H1 (cell line): ENCODE results near the gene CENATAC. TPM values are rescaled to one million over a fixed set of nuclear protein-coding genes. Genes with fewer than 3 reads are reported as not detected.

Source experiments
- CTCF ChIA-PET: fragments of 300-600 bp; sonication (Branson Sonifier 250); formaldehyde crosslinking; loops from one replicate; lab custom pipeline; 2021; ENCODE audit not compliant: partially characterized antibody; lab: Charles Lee
- POLR2A ChIA-PET: fragments of 300-600 bp; sonication (Branson Sonifier 250); formaldehyde crosslinking; loops from one replicate; lab custom pipeline; 2021; ENCODE audit warnings: inconsistent platforms; ENCODE audit not compliant: partially characterized antibody; lab: Charles Lee
- DNase-seq, 2 experiments: peaks; one replicate each; pipeline versions ENCODE4 v3.0.0 to v3.0.0-alpha.2; 2010 to 2022; ENCODE audit warnings: low spot score in 2 of 2, low read depth in 1 of 2, mixed read lengths in 1 of 2
- FAIRE-seq: peaks from 2 replicates; lab custom pipeline; 2011; peaks lifted over from hg19 to GRCh38; lab: Jason Lieb, UNC
- H2AFZ ChIP-seq: 2 replicates; pipeline ENCODE4 v1.8.1; 2012; ENCODE audit warnings: low read length, inconsistent platforms
- H2AK5ac ChIP-seq: 2 replicates; pipeline ENCODE4 v1.6.1; 2013; ENCODE audit warnings: low read depth, low read length
- H2BK120ac ChIP-seq: replicated peaks from 2 replicates; pipeline ENCODE3; 2013; ENCODE audit warnings: low read depth, low read length, inconsistent platforms
- H2BK12ac ChIP-seq: 2 replicates; pipeline ENCODE4 v1.6.1; 2013; ENCODE audit warnings: low read depth, low read length
- H2BK15ac ChIP-seq: 2 replicates; pipeline ENCODE4 v1.6.1; 2013; ENCODE audit warnings: low read length
- H2BK20ac ChIP-seq: 2 replicates; pipeline ENCODE4 v1.6.1; 2013; ENCODE audit warnings: low read length
- H2BK5ac ChIP-seq: 2 replicates; pipeline ENCODE4 v1.6.1; 2013; ENCODE audit warnings: low read depth, low read length
- H3K14ac ChIP-seq: 2 replicates; pipeline ENCODE4 v1.6.1; 2013; ENCODE audit warnings: inconsistent platforms; ENCODE audit not compliant: insufficient read length
- H3K18ac ChIP-seq: 2 replicates; pipeline ENCODE4 v1.6.1; 2013; ENCODE audit warnings: low read length; ENCODE audit errors: extremely low read depth
- H3K23ac ChIP-seq: 2 replicates; pipeline ENCODE4 v1.6.1; 2013; ENCODE audit warnings: inconsistent platforms; ENCODE audit not compliant: insufficient read length
- H3K23me2 ChIP-seq: 2 replicates; pipeline ENCODE4 v1.6.1; 2013; ENCODE audit warnings: low read depth, low read length
- H3K27ac ChIP-seq: 2 replicates; pipeline ENCODE4 v1.6.1; 2011; ENCODE audit warnings: low read depth, low read length, inconsistent platforms
- H3K27me3 ChIP-seq, 4 experiments: replicated peaks in 1 of 4; 1 replicate in 1 of 4; 2 replicates in 3 of 4; pipeline versions ENCODE4 v1.6.1 to v1.8.1; 2011 to 2013; ENCODE audit warnings: low read length in 3 of 4, mild to moderate bottlenecking in 3 of 4, inconsistent platforms in 2 of 4, mixed read lengths in 2 of 4, moderate library complexity in 1 of 4; ENCODE audit not compliant: control insufficient read depth in 3 of 4, insufficient read depth in 3 of 4; ENCODE audit errors: extremely low read depth in 1 of 4
- H3K36me3 ChIP-seq, 4 experiments: 2 replicates each; pipeline versions ENCODE4 v1.6.1 to v1.8.1; 2011 to 2013; ENCODE audit warnings: mild to moderate bottlenecking in 4 of 4, low read length in 3 of 4, moderate library complexity in 2 of 4, control low read depth in 1 of 4, inconsistent platforms in 1 of 4; ENCODE audit not compliant: insufficient read depth in 4 of 4, control insufficient read depth in 2 of 4
- H3K4ac ChIP-seq: replicated peaks from 2 replicates; pipeline ENCODE3; 2013; ENCODE audit warnings: low read length, low read depth, mixed read lengths, inconsistent platforms; ENCODE audit not compliant: insufficient read length
- H3K4me1 ChIP-seq, 4 experiments: replicated peaks in 1 of 4; 1 replicate in 1 of 4; 2 replicates in 3 of 4; pipeline versions ENCODE4 v1.6.1 to v1.8.1; 2011 to 2013; ENCODE audit warnings: low read length in 3 of 4, inconsistent platforms in 2 of 4, mixed read lengths in 1 of 4; ENCODE audit not compliant: insufficient read depth in 4 of 4, control insufficient read depth in 3 of 4
- H3K4me2 ChIP-seq, 2 experiments: 2 replicates each; pipeline versions ENCODE4 v1.6.1 to v1.8.1; 2011 to 2013; ENCODE audit warnings: low read depth in 2 of 2, low read length in 2 of 2, control low read depth in 1 of 2, inconsistent platforms in 1 of 2, mild to moderate bottlenecking in 1 of 2; ENCODE audit not compliant: insufficient read depth in 1 of 2
- H3K4me3 ChIP-seq, 4 experiments: fragments of 200-600, 300-600 bp in 1 of 4; sonication (generic), shearing (Covaris generic), sonication (Bioruptor Twin) in 1 of 4; 2 replicates each; pipeline versions ENCODE4 v1.5.1 to v1.8.1; 2011 to 2016; ENCODE audit warnings: low read length in 4 of 4, low read depth in 3 of 4, control low read depth in 2 of 4, inconsistent platforms in 2 of 4, mild to moderate bottlenecking in 2 of 4, mixed read lengths in 1 of 4, moderate library complexity in 1 of 4; ENCODE audit not compliant: insufficient read depth in 2 of 4; ENCODE audit errors: extremely low read depth in 1 of 4
- H3K56ac ChIP-seq: replicated peaks from 2 replicates; pipeline ENCODE3; 2013; ENCODE audit warnings: low read depth, mild to moderate bottlenecking, mixed read lengths, low read length, inconsistent platforms; ENCODE audit not compliant: insufficient read length
- H3K79me1 ChIP-seq: 2 replicates; pipeline ENCODE4 v1.6.1; 2013; ENCODE audit warnings: low read depth, low read length, control low read depth
- H3K79me2 ChIP-seq, 2 experiments: 2 replicates each; pipeline versions ENCODE4 v1.6.1 to v1.8.1; 2012 to 2013; ENCODE audit warnings: low read length in 2 of 2, mild to moderate bottlenecking in 2 of 2, inconsistent platforms in 1 of 2; ENCODE audit not compliant: insufficient read depth in 2 of 2, control insufficient read depth in 1 of 2
- H3K9ac ChIP-seq, 4 experiments: replicated peaks in 1 of 4; 1 replicate in 1 of 4; 2 replicates in 3 of 4; pipeline versions ENCODE4 v1.6.1 to v1.8.1; 2011 to 2013; ENCODE audit warnings: low read depth in 3 of 4, low read length in 3 of 4, control low read depth in 2 of 4, mild to moderate bottlenecking in 2 of 4, moderate library complexity in 2 of 4, inconsistent platforms in 1 of 4; ENCODE audit errors: extremely low read depth in 1 of 4
- H3K9me3 ChIP-seq, 2 experiments: 2 replicates each; pipeline versions ENCODE4 v1.6.1 to v1.8.1; 2012 to 2013; ENCODE audit warnings: mild to moderate bottlenecking in 2 of 2, moderate library complexity in 2 of 2, control low read depth in 1 of 2, inconsistent platforms in 1 of 2, low read depth in 1 of 2, low read length in 1 of 2, mixed read lengths in 1 of 2; ENCODE audit not compliant: insufficient read depth in 2 of 2
- H4K20me1 ChIP-seq, 2 experiments: replicated peaks in 1 of 2; 2 replicates each; pipeline versions ENCODE3 to v1.8.1; 2011 to 2013; ENCODE audit warnings: inconsistent platforms in 2 of 2, low read length in 2 of 2, mild to moderate bottlenecking in 1 of 2; ENCODE audit not compliant: insufficient read depth in 2 of 2, control insufficient read depth in 1 of 2
- H4K5ac ChIP-seq: 2 replicates; pipeline ENCODE4 v1.6.1; 2013; ENCODE audit warnings: low read length, low read depth, mixed read lengths, inconsistent platforms; ENCODE audit not compliant: insufficient read length
- H4K8ac ChIP-seq: 2 replicates; pipeline ENCODE4 v1.8.0; 2013; ENCODE audit warnings: mild to moderate bottlenecking, moderate library complexity, low read length, inconsistent platforms; ENCODE audit not compliant: insufficient read depth; ENCODE audit errors: extremely low read depth
- H4K91ac ChIP-seq: replicated peaks from 2 replicates; pipeline ENCODE3; 2013; ENCODE audit warnings: low read length, mixed read lengths, inconsistent platforms; ENCODE audit not compliant: insufficient read length
- BCL11A ChIP-seq, 2 experiments: IDR thresholded peaks; one replicate each; pipeline ENCODE4 v1.6.1; 2011; ENCODE audit warnings: low read depth in 2 of 2, low read length in 2 of 2, mild to moderate bottlenecking in 2 of 2
- CREB1 ChIP-seq: IDR thresholded peaks from 2 replicates; pipeline ENCODE4 v1.6.1; 2012; ENCODE audit warnings: inconsistent platforms
- CTBP2 ChIP-seq: IDR thresholded peaks from 2 replicates; pipeline ENCODE4 v1.7.0; 2011; ENCODE audit warnings: borderline replicate concordance, mild to moderate bottlenecking, moderate library complexity, mixed read lengths, low read length; ENCODE audit not compliant: insufficient read depth, insufficient read length
- HDAC6 ChIP-seq: IDR thresholded peaks from one replicate; pipeline ENCODE4 v1.7.1; 2012; ENCODE audit warnings: low read depth, mild to moderate bottlenecking, inconsistent platforms, low read length, moderate library complexity
- PHF8 ChIP-seq: fragments of 200-600 bp; sonication (generic); conservative IDR thresholded peaks from 2 replicates; pipeline ENCODE4 v1.7.1; 2012; ENCODE audit warnings: low read depth, mild to moderate bottlenecking, inconsistent platforms, low read length, moderate library complexity
- SAP30 ChIP-seq: fragments of 300-600 bp; sonication (generic); IDR thresholded peaks from 2 replicates; pipeline ENCODE4 v1.7.1; 2012; ENCODE audit warnings: low read length, moderate library complexity, mild to moderate bottlenecking, inconsistent platforms; ENCODE audit not compliant: insufficient read depth, insufficient replicate concordance
- SIRT6 ChIP-seq: IDR thresholded peaks from one replicate; pipeline ENCODE4 v1.7.1; 2012; ENCODE audit warnings: low read length, inconsistent platforms
- SIX5 ChIP-seq: IDR thresholded peaks from 2 replicates; pipeline ENCODE4 v1.6.1; 2011; ENCODE audit warnings: mild to moderate bottlenecking, low read depth, low read length
- SP4 ChIP-seq: IDR thresholded peaks from 2 replicates; pipeline ENCODE4 v1.6.1; 2012; ENCODE audit warnings: low read length, inconsistent platforms
- TAF1 ChIP-seq: IDR thresholded peaks from 2 replicates; pipeline ENCODE4 v1.6.1; 2011; ENCODE audit warnings: mild to moderate bottlenecking, low read depth, low read length
- WGBS, 2 experiments: shearing (Covaris generic) in 1 of 2; methylation state at CpG; one replicate each; pipeline versions ENCODE4 v1.1.6 to v1.1.7; 2013 to 2015; ENCODE audit warnings: low lambda C conversion rate in 2 of 2, mixed read lengths in 2 of 2, inconsistent platforms in 1 of 2, low coverage in 1 of 2, missing lambda C conversion rate in 1 of 2; ENCODE audit not compliant: insufficient replicate concordance in 2 of 2, insufficient coverage in 1 of 2, insufficient read length in 1 of 2; ENCODE audit errors: extremely low coverage in 1 of 2, missing lambda C conversion rate in 1 of 2; 5-methylcytosine and 5-hydroxymethylcytosine counted together
- polyA plus RNA-seq, 7 experiments: library from polyadenylated mRNA; depleted of rRNA in 3 of 7; stranded (reverse) in 5 of 7; unstranded in 2 of 7; fragments of >200 nt in 5 of 7; fragments of 200-250 nt in 2 of 7; gene quantifications; 1 replicate in 5 of 7; 2 replicates in 1 of 7; 4 replicates in 1 of 7; pipeline versions ENCODE4 v1.2.1 to v1.2.3, GENCODE V29; 2011 to 2013; ENCODE audit warnings: missing spikeins in 2 of 7, mixed read lengths in 2 of 7
- total RNA-seq: library from RNA; stranded (reverse); fragmentation: NEBNext Ultra II Directional; extraction: Animal tissue kit (Norgen Biotek cat#: 25700); gene quantifications from 2 replicates; pipeline ENCODE4 v1.2.1, GENCODE V29; 2021
- TF ChIP-seq, protein P1 (sequence below): IDR thresholded peaks from 2 replicates; pipeline ENCODE4 v1.6.1; 2012; ENCODE audit warnings: inconsistent platforms
- TF ChIP-seq, protein P2 (sequence below): IDR thresholded peaks from 2 replicates; pipeline ENCODE4 v1.6.1; 2012; ENCODE audit warnings: inconsistent platforms

Gene CENATAC
- total and polyA plus RNA-seq, 2 of the 8 experiments (the other 6 are each of a cell fraction or from before 2014, with no cell fraction given), result 22.7 to 36.4 TPM

DNA sequence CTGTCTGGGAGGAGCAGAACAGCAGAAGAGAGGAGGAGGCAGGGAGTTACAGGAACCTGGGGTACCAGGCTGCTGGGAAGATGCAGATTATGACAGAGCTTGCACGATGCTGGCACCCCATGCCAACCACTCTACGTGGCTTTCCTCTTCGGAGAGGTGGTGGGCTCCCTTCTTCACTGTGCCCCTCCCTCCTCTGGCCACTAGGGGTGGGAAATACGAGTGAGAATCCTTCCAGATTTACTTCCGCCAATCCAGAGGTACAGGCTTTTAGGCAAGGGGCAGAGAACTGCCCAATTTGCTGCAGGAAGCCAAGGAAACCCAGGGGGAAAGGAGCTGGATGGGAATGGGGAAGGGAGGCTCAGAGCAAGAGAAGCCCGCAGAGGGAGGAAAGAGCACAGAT is 46.8 kb downstream of the CENATAC start:
- Histone ChIP-seq H3K27ac (no peak overlapping the region), H3K4me3 (no peak overlapping the region), H3K23me2 (no peaks in the 10 kb centered on the region), H4K20me1 (peaks cover 0 to 13% of the 10 kb centered on the region in 2 experiments), H3K9ac (no peak overlapping the region; a peak in 1 of 7 replicates), H4K8ac (no peak overlapping the region), H2BK15ac (no peak overlapping the region), H3K4ac (no peak overlapping the region), H2BK20ac (no peak overlapping the region), H4K5ac (no peak overlapping the region), H3K56ac (no peak overlapping the region), H2AK5ac (no peak overlapping the region), H2BK5ac (no peak overlapping the region), H2BK12ac (no peak overlapping the region), H3K14ac (no peak overlapping the region), H3K18ac (no peak overlapping the region), H3K4me1 (peaks cover 0 to 3% (median 1%) of the 10 kb centered on the region in 4 experiments; a peak in 3 of 7 replicates), H3K79me2 (no peaks in the 10 kb centered on the region), H3K36me3 (peaks cover 30 to 45% (median 40%) of the 10 kb centered on the region in 4 experiments; a peak in 7 of 8 replicates), H3K79me1 (no peaks in the 10 kb centered on the region), H3K4me2 (no peak overlapping the region), H4K91ac (no peak overlapping the region), H3K27me3 (no peaks in the 10 kb centered on the region), H2BK120ac (no peak overlapping the region), H3K9me3 (no peaks in the 10 kb centered on the region), H3K23ac (no peak overlapping the region), H2AFZ (no peak overlapping the region)
- CTCF ChIA-PET, result interaction anchor here (0.6 to 2.4 kb wide), 10 partner anchors 9 to 41 kb away, joined by 3 to 8 read pairs (median 4); no protein-coding TSS in a partner anchor
- 84% methylated on average over 5 of the region's 6 CpGs; no CpG with 5 or more reads in 1 of the 2 experiments for WGBS, 2 experiments
- no peak for DNase-seq
- POLR2A ChIA-PET, result interaction anchor here (1.0 to 5.7 kb wide), 6 partner anchors 10 to 48 kb away, joined by 3 to 45 read pairs (median 4); partner anchors contain the start of genes HYOU1, RPS25 and TRAPPC4
- no peak for FAIRE-seq
- TF ChIP-seq PHF8 (no peak), HDAC6 (no peak), SIX5 (no peak), SP4 (no peak), SIRT6 (no peak), SAP30 (no peak), BCL11A (IDR thresholded peaks at IDR 0.05; ENCODE audit: low read depth in 2 of 2, low read length in 2 of 2) (no peak), CREB1 (0 out of 2 replicates have a peak, but pooled peaks have one; percentile 9), TAF1 (no peak), CTBP2 (no peak)
- TF ChIP-seq, protein P1, sequence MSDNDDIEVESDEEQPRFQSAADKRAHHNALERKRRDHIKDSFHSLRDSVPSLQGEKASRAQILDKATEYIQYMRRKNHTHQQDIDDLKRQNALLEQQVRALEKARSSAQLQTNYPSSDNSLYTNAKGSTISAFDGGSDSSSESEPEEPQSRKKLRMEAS, result no peak
- TF ChIP-seq, protein P2, sequence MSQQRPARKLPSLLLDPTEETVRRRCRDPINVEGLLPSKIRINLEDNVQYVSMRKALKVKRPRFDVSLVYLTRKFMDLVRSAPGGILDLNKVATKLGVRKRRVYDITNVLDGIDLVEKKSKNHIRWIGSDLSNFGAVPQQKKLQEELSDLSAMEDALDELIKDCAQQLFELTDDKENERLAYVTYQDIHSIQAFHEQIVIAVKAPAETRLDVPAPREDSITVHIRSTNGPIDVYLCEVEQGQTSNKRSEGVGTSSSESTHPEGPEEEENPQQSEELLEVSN, result no peak
